Naive B cell (primary cell): ENCODE results near the gene IMPA2. TPM values are rescaled to one million over a fixed set of nuclear protein-coding genes. Genes with fewer than 3 reads are reported as not detected.

Source experiments
- ATAC-seq, 2 donors: fragments of 150-1000 bp; cut with Tn5 transposase; 2 replicates each; pipeline ENCODE4 v1.10.0; 2021; ENCODE audit warnings: low read depth in 2 of 2, mild to moderate bottlenecking in 2 of 2, moderate library complexity in 2 of 2
- DNase-seq: peaks from one replicate; pipeline ENCODE4 v3.0.0; 2022
- H3K27ac Mint-ChIP-seq, 6 donors: one replicate each; pipeline ENCODE4 v1.8.0; 2020 to 2022; ENCODE audit warnings: mild to moderate bottlenecking in 6 of 6, mixed read lengths in 6 of 6, moderate library complexity in 5 of 6, inconsistent platforms in 2 of 6
- H3K27me3 Mint-ChIP-seq, 3 donors: one replicate each; pipeline ENCODE4 v1.8.0; 2021 to 2022; ENCODE audit warnings: mixed read lengths in 3 of 3, mild to moderate bottlenecking in 1 of 3
- H3K36me3 Mint-ChIP-seq, 2 donors: one replicate each; pipeline ENCODE4 v1.8.0; 2020 to 2022; ENCODE audit warnings: mixed read lengths in 2 of 2, inconsistent platforms in 1 of 2, mild to moderate bottlenecking in 1 of 2
- H3K4me1 Mint-ChIP-seq, 3 donors: one replicate each; pipeline ENCODE4 v1.8.0; 2020 to 2022; ENCODE audit warnings: mixed read lengths in 3 of 3, inconsistent platforms in 1 of 3, mild to moderate bottlenecking in 1 of 3, moderate library complexity in 1 of 3
- H3K4me3 Mint-ChIP-seq, 8 donors: one replicate each; pipeline ENCODE4 v1.8.0; 2020 to 2022; ENCODE audit warnings: mild to moderate bottlenecking in 8 of 8, mixed read lengths in 8 of 8, moderate library complexity in 8 of 8, inconsistent platforms in 2 of 8
- H3K9me3 Mint-ChIP-seq, 7 donors: one replicate each; pipeline ENCODE4 v1.8.0; 2020 to 2022; ENCODE audit warnings: mixed read lengths in 7 of 7, mild to moderate bottlenecking in 5 of 7, inconsistent platforms in 2 of 7, moderate library complexity in 1 of 7
- polyA plus RNA-seq, 6 donors: library from polyadenylated mRNA; unstranded; fragments of 300-500 nt; fragmentation: Illumina TruSeq; gene quantifications; one replicate each; pipeline ENCODE4 v1.2.3, GENCODE V29; 2021; ENCODE audit warnings: low read depth in 6 of 6

IMPA2 gene
- polyA plus RNA-seq, 6 donors from 2014 or later, result 9.9 to 18.6 (median 13.0) TPM

DNA sequence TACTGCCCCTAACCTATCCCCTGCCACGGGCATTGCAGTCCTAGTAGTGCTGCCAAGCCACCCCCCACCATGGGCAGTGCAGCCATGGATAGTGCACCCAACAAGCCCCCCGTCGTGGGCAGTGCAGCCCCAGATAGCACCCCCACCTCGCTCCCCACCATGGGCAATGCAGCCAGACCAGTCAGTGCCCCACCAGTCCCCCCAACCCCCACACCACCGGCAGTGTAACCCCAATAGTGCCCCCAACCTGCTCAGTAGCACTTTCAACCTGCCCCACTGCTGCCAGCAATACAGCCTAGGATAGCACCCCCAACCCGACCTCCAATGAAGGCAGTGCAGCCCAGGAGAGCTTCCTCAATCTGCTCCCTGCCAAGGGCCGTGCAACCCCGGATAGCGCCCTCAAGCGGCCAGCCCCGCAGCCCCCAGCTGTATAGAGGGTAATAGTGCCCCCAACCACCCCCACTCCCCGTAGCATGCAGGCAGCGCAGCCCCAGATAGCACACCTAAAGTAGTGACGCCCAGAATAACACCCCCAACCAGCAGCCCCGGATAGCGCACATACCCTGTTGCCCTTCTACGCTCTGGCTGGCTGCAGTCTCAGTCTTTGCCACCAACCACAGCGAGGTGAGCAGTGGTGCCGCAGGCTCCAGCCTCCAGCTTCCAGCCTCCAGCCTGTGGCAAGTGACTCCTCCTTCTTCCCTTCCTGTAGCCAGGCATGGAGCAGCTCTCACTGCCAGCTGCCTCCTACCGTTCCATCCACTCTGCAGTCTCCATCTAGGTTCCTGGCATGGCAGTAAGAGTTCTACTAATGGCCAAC lies 66.9 kb downstream of the IMPA2 start:
- DNase-seq (no peak), ATAC-seq (no peak)
- H3K27ac Mint-ChIP-seq, result peak overlapping the region in 1 of 6 donors; percentile 19
- H3K36me3 Mint-ChIP-seq, result no peaks in the 10 kb centered on the region
- peaks cover 37 to 43% (median 42%) of the 10 kb centered on the region in 3 donors for H3K4me1 Mint-ChIP-seq
- no peak overlapping the region for H3K4me3 Mint-ChIP-seq
- no peaks in the 10 kb centered on the region for H3K9me3 Mint-ChIP-seq
- H3K27me3 Mint-ChIP-seq, result peaks cover 0 to 17% (median 0%) of the 10 kb centered on the region in 3 donors

DNA sequence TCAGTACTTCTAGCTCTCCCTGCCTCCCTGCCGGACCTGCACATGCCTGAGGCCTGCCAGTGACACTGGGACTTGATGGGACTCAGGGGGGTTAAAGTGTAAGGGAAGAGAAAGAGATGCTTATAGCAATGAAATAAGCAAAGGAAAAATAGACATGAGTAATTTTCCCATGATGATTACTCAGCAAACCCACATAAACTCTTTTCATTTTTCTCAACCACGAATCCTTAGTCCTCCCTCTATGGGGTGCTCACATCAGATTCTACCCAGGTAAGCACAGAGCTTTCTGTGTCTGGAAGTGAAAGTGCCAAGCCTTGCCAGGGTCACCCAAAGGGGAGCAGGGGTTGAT lies 67.5 kb downstream of the IMPA2 start:
- Mint-ChIP-seq H3K4me1 (peaks cover 42 to 47% (median 46%) of the 10 kb centered on the region in 3 donors), H3K27ac (peak overlapping the region in 3 of 6 donors; percentile 6 to 59 (median 25)), H3K4me3 (peak overlapping the region in 2 of 8 donors; percentile 39 to 68), H3K9me3 (no peaks in the 10 kb centered on the region), H3K36me3 (no peaks in the 10 kb centered on the region), H3K27me3 (peaks cover 0 to 12% (median 0%) of the 10 kb centered on the region in 3 donors)
- DNase-seq, result no peak
- no peak for ATAC-seq

DNA sequence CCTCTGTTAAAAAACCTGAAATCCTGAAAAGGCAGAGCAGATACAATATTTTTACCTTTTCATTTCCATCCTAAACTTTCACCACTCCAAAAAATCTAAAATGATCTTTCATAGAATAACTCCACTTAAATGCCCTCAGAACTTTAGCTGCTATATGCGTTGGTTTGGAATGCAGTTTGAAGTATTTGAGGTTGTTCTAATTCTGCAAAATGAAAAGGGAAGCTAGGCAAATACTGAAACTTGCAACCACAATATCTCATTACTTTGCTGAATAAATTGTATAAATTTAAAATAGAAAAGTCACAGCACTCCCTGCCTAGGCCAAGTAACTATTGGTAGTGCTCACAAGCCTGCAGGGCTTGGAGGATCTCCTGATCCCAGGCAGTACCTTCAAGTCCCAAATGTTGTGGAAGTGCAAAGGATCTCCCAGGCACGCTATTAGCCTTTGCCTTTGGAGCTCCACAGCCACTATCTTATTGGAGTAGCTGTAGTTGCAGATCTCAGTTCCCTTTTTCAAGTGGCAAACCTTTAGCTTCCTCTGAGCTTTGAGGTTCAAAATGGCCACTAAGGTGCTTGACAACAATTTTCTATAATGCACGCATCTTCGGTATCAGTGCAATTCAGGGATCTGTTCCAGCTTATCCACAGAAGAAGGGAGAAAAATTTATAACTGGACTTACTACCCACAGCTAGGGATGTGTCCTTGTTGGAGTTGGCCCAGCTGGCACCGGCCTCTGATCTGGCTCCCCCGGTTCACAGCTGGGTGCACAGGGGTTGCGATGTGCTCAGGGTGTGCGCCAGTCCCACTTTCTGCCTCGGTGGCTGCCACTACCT lies 68.9 kb downstream of the IMPA2 start:
- peak overlapping the region in 4 of 6 donors; percentile 9 to 75 (median 20) for H3K27ac Mint-ChIP-seq
- peak overlapping the region; percentile 35 to 84 (median 73) for H3K4me3 Mint-ChIP-seq
- ATAC-seq, result peak; percentile 90 to 91

DNA sequence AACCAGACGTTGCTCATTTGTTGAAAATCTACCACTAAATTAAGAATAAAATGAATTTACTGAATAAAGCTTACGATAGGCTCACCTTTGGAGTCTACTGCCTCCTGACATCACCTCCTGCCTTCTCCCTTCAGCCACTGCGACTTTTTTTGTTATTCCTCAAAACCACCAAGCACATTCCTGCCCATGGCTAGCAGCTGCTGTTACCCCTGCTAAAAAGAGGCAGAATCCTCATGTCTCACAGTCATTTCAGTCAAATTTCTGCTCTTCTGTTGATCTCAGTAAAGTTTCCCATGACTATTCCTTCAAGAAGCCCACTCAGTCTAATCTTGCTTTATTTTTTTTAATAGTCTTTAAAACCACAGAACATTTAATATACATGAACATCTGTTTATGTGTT lies 71.6 kb downstream of the IMPA2 start:
- H3K36me3 Mint-ChIP-seq, result no peaks in the 10 kb centered on the region
- H3K4me1 Mint-ChIP-seq, result peaks cover 44 to 56% (median 45%) of the 10 kb centered on the region in 3 donors
- no peak for DNase-seq
- no peaks in the 10 kb centered on the region for H3K9me3 Mint-ChIP-seq
- H3K27me3 Mint-ChIP-seq, result peaks cover 0 to 5% (median 0%) of the 10 kb centered on the region in 3 donors
- peak overlapping the region in 3 of 8 donors; percentile 4 to 39 (median 36) for H3K4me3 Mint-ChIP-seq
- no peak for ATAC-seq
- H3K27ac Mint-ChIP-seq, result peak overlapping the region in 2 of 6 donors; percentile 48 to 52

More for the DNA sequence above, 68.9 kb downstream of the IMPA2 start:
- Mint-ChIP-seq H3K4me1 (peaks cover 45 to 51% (median 46%) of the 10 kb centered on the region in 3 donors), H3K27me3 (no peaks in the 10 kb centered on the region), H3K9me3 (no peaks in the 10 kb centered on the region), H3K36me3 (no peaks in the 10 kb centered on the region)
- peak; percentile 58 for DNase-seq

DNA sequence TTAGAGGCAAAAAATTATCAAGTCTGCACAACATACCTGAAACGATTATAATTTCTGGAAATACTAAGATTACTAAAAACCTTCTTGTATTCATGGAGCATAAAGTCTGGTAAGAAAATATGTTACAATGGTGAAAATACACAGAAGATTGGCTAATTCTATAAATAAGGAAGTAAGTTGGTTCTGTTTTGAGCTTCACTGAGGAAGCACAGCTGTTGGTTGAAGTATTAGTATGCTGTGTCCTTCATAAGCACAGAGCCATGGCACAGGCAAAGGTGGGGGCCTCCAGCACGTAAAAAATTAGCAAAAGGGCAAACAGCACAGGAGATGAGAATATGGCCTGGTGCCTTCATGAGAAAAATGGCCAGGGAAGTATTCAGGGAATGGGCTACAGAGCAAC lies 72.0 kb downstream of the IMPA2 start:
- peak; percentile 59 to 61 for ATAC-seq
- Mint-ChIP-seq H3K27ac (peak overlapping the region in 3 of 6 donors; percentile 48 to 69 (median 62)), H3K9me3 (no peaks in the 10 kb centered on the region), H3K36me3 (no peaks in the 10 kb centered on the region), H3K4me1 (peaks cover 40 to 52% (median 44%) of the 10 kb centered on the region in 3 donors), H3K27me3 (peaks cover 0 to 5% (median 0%) of the 10 kb centered on the region in 3 donors), H3K4me3 (peak overlapping the region in 2 of 8 donors; percentile 4 to 39)
- peak; percentile 24 for DNase-seq

DNA sequence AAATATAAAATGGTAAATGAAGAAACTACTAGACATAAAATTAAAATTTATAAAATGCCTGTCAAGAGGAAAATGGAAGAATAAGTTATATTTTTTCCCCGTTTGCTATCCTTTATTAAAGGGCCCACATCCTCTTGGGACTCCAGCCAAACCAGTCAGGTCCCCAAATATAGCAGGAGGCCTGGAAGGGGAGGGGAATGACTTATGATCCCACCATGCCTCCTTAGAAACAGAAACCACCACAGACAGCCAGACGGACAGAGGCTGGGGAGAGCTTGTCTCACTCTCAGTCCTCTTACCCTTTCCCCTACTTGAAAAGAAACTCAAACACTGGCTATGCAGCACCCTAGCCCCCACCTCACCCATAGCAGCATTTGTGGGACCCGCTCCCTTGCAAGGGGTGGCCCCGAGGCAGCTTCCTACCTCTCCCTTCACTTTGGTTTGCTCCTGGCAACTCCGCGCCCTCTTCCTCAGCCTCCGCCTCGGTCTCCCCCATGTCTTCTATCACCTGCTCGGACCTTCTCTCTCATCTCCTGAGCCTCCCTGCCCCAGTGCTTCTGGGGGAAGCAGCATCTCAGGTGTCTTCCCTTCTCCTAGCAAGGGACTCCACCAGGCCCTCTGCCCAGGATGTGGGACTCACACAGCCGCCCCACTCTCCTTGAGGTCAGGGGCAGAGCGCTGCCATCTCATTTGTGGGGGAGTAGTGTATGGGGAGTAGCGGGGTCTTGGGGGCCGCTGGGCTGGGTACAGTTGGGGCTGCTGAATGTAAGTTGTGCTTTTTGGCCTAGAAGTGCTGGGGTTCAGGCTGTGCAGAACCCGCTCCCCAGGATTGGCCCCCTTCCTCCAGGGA lies 75.0 kb downstream of the IMPA2 start:
- ATAC-seq (no peak), DNase-seq (no peak)
- Mint-ChIP-seq H3K9me3 (peaks cover 0 to 1% (median 0%) of the 10 kb centered on the region in 7 donors), H3K4me1 (peaks cover 11 to 28% (median 18%) of the 10 kb centered on the region in 3 donors), H3K27me3 (peaks cover 0 to 17% (median 0%) of the 10 kb centered on the region in 3 donors), H3K4me3 (no peak overlapping the region), H3K36me3 (no peaks in the 10 kb centered on the region), H3K27ac (peak overlapping the region in 1 of 6 donors; percentile 39)

DNA sequence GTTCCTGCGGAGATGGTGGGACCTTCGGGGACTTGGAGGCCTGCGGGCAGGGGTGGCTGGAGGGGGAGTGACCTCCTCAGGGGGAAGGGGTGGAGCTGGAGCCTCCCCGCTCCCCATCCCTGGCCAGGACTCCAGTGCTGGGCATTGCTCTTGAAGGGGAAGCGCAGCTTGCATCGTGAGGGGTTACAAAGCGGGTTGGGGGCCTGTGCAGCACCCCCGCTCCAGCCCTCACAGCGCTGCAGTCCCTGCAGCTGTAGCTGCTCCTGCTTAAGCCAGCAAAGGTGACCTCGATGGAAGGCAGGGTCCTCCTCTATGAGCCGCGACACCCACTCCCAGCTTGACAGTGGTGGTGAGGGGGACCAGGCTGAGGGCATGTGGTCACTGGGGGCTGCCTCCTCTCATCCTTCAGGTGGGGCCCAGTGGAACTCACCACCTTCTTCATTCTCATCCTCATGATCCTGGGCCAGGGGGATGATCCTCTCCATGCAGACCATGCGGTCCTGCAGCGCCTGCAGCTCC lies 75.6 kb downstream of the IMPA2 start:
- no peak overlapping the region for H3K27ac Mint-ChIP-seq
- peaks cover 9 to 26% (median 15%) of the 10 kb centered on the region in 3 donors for H3K4me1 Mint-ChIP-seq
- no peaks in the 10 kb centered on the region for H3K36me3 Mint-ChIP-seq
- ATAC-seq (no peak), DNase-seq (no peak)
- peaks cover 0 to 17% (median 0%) of the 10 kb centered on the region in 3 donors for H3K27me3 Mint-ChIP-seq
- H3K9me3 Mint-ChIP-seq, result peaks cover 0 to 1% (median 0%) of the 10 kb centered on the region in 7 donors
- no peak overlapping the region for H3K4me3 Mint-ChIP-seq

DNA sequence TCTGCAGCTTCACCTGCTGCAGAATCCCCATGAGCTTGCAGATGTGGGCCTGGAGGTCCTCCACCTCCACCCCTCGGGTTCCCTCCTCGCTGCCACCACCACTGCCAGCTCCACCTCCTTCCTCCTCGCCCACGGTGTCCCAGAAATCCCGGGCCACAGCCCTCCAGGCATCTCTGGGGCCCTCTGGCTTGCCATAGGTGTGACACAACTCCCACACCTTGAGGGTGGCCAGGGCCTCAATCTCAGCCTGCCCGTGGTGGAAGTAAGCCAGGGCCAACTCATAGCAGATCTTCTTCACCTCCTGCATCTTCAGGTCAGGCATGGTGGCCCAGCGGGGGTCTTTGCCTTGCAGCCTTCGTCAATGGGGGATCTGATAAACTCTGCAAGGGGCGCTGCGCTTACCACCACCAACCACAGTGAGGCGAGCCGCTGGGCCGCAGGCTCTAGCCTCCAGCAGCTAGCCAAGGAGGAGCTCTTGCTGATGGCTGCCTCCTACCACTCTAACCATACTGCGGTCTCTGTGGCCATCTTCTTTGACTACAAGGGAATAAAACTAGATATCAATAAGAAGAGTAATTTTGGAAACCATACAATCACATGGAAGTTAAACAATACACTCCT lies 76.2 kb downstream of the IMPA2 start:
- no peak overlapping the region for H3K27ac Mint-ChIP-seq
- peaks cover 8 to 26% (median 13%) of the 10 kb centered on the region in 3 donors for H3K4me1 Mint-ChIP-seq
- peak overlapping the region in 1 of 8 donors; percentile 15 for H3K4me3 Mint-ChIP-seq

DNA sequence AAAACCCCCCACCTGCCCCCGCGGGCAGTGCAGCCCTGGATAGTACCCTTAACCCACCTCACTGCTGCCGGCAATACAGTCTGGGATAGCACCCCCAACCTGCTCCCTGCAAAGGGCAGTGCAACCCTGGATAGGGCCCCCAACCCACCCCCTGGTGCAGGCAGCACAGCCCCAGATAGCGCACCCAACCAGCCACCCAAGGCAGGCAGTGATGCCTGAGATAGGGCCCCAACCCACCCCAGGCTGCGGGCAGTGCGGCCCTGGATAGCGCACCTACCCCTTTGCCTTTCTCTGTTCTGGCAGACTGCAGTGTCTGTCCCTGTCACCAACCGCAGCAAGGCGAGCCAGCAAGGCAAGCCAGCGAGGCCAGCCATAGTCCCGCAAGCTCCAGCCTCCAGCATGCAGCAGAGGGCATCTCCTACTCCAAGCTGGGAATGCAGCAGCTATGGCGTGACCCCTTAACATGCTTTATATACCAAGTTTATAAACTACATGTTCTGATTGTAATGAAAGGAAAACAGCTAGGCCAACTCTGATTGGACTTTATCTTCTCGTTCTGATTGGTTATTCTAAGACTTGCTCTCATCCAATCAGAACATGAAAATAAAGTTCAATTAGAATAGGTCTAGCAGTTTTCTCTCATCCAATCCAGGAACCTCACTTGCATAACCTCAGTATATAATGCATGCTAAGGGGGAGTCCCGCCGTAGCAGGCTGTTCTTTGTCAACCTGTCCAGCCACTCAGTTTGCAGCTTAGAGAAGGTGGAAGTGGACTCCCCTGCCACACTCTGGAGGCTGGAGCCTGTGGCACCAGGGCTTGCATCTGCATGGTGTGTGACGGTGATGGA lies 78.3 kb downstream of the IMPA2 start:
- Mint-ChIP-seq H3K36me3 (no peaks in the 10 kb centered on the region), H3K9me3 (peaks cover 0 to 1% (median 0%) of the 10 kb centered on the region in 7 donors)
- ATAC-seq, result no peak

More for the DNA sequence above, 76.2 kb downstream of the IMPA2 start:
- ATAC-seq (no peak), DNase-seq (no peak)
- Mint-ChIP-seq H3K9me3 (peaks cover 0 to 1% (median 0%) of the 10 kb centered on the region in 7 donors), H3K36me3 (no peaks in the 10 kb centered on the region), H3K27me3 (peaks cover 0 to 17% (median 0%) of the 10 kb centered on the region in 3 donors)

DNA sequence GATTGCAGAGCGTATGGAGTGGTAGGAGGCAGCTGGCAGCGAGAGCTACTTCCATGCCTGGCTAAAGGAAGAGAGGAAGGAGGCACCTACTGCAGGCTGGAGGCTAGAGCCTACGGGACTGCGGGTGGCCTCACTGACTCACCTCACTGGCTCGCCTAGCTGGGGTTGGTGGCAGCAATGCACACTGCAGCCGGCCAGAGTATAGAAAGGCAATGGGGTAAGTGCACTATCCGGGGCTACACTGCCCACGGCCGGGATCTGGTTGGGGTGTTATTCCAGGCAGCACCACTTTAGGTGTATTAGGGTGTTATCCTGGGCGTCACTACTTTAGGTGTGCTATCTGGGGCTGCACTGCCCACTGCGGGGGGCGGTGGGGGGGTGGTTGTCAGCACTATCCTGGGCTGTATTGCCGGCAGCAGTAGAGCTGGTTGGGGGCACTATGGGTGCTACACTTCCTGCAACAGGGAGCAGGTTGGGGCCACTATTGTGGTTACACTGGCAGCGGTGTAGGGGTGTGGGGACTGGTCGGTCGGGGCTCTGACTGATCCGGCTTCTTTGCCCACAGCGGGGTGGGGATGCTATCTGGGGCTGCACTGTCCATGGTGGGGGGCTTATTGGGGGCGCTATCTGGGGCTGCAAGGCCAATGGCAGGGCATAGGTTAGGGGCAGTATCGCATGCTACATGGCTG lies 79.0 kb downstream of the IMPA2 start:
- Mint-ChIP-seq H3K4me1 (peaks cover 0 to 11% (median 0%) of the 10 kb centered on the region in 3 donors), H3K27ac (peak overlapping the region in 1 of 6 donors; percentile 82), H3K4me3 (no peak overlapping the region), H3K36me3 (no peaks in the 10 kb centered on the region), H3K27me3 (peaks cover 0 to 23% (median 5%) of the 10 kb centered on the region in 3 donors), H3K9me3 (peaks cover 0 to 1% (median 0%) of the 10 kb centered on the region in 7 donors)
- ATAC-seq, result no peak
- no peak for DNase-seq

More for the DNA sequence above, 78.3 kb downstream of the IMPA2 start:
- peaks cover 0 to 11% (median 0%) of the 10 kb centered on the region in 3 donors for H3K4me1 Mint-ChIP-seq
- H3K4me3 Mint-ChIP-seq, result no peak overlapping the region
- peak overlapping the region in 3 of 6 donors; percentile 47 to 82 (median 72) for H3K27ac Mint-ChIP-seq
- DNase-seq, result no peak
- peaks cover 0 to 23% (median 4%) of the 10 kb centered on the region in 3 donors for H3K27me3 Mint-ChIP-seq

DNA sequence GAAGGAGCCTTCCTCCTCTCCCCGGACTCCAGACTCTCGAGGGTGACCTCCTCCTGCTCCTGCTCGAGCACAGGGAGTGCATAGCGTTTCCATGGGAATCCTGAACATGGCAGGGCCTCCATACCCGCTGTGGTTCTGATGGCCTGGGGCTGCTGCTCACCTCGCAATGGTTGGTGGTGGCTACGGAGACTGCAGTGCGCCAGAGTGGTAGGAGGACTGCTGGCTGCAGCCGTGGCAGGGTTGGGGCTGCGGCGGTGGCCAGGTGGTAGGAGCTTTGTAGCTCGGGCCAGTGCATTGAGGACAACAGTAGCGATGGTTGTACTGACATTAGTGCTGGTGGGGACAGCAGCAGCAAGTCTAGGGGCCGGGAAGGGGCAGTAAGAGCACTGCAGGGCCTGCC lies 80.4 kb downstream of the IMPA2 start:
- ATAC-seq, result no peak
- Mint-ChIP-seq H3K36me3 (no peaks in the 10 kb centered on the region), H3K27me3 (peaks cover 0 to 29% (median 5%) of the 10 kb centered on the region in 3 donors), H3K9me3 (peaks cover 0 to 1% (median 0%) of the 10 kb centered on the region in 7 donors), H3K27ac (no peak overlapping the region), H3K4me1 (peaks cover 0 to 6% (median 0%) of the 10 kb centered on the region in 3 donors), H3K4me3 (no peak overlapping the region)
- DNase-seq, result no peak
